ENCODE results near the gene CD48.
"Not testable (repeated sequence)": the region's sequence is repeated elsewhere in the genome, so short reads cannot be mapped to it uniquely, and the experiment has no call there.

Gene CD48

GRCh38 chr1:160741612-160742348, 30.2 kb upstream of the CD48 start:
- DNase-seq, result no peak

GRCh38 chr1:160741092-160741501, 29.5 kb upstream of the CD48 start:
- no peak for DNase-seq

- no peak for DNase-seq
Observed at GRCh38 chr1:160740133-160740688, 28.6 kb upstream of the CD48 start.

- no peak for DNase-seq
Observed at GRCh38 chr1:160739098-160739511, 27.5 kb upstream of the CD48 start, which contains the start of gene SLAMF7. TSS of gene SLAMF7 (plus strand) at chr1:160739247. CDS start at chr1:160739302, 55 bp downstream.

GRCh38 chr1:160738271-160738670, 26.6 kb upstream of the CD48 start:
- DNase-seq, result no peak

GRCh38 chr1:160734301-160734700, 22.7 kb upstream of the CD48 start:
- DNase-seq, result no peak

- no peak for DNase-seq
Observed at GRCh38 chr1:160733898-160734297, 22.3 kb upstream of the CD48 start.

- DNase-seq, result no peak
Observed at GRCh38 chr1:160731990-160732389, 20.4 kb upstream of the CD48 start.

- DNase-seq, result not testable (repeated sequence)
Observed at GRCh38 chr1:160731564-160731963, 19.9 kb upstream of the CD48 start.

GRCh38 chr1:160727316-160727640, 15.7 kb upstream of the CD48 start:
- no peak for DNase-seq

- DNase-seq, result peak; percentile 43
Observed at GRCh38 chr1:160726498-160727315, 15.1 kb upstream of the CD48 start.

- no peak for DNase-seq
Observed at GRCh38 chr1:160726114-160726497, 14.5 kb upstream of the CD48 start.

- DNase-seq, result no peak
Observed at GRCh38 chr1:160724465-160725242, 13.0 kb upstream of the CD48 start.

- no peak for DNase-seq
Observed at GRCh38 chr1:160723332-160723731, 11.7 kb upstream of the CD48 start.

- DNase-seq, result no peak
Observed at GRCh38 chr1:160722726-160723125, 11.1 kb upstream of the CD48 start.

GRCh38 chr1:160721473-160721872, 9.9 kb upstream of the CD48 start:
- DNase-seq, result no peak

- no peak for DNase-seq
Observed at GRCh38 chr1:160720356-160721085, 8.9 kb upstream of the CD48 start.

GRCh38 chr1:160718210-160718609, 6.6 kb upstream of the CD48 start:
- no peak for DNase-seq

- DNase-seq, result no peak
Observed at GRCh38 chr1:160717306-160717705, 5.7 kb upstream of the CD48 start.

- DNase-seq, result no peak
Observed at GRCh38 chr1:160716013-160716412, 4.4 kb upstream of the CD48 start.

GRCh38 chr1:160714034-160714648, 2.5 kb upstream of the CD48 start:
- not testable (repeated sequence) for DNase-seq

- DNase-seq, result no peak
Observed at GRCh38 chr1:160713161-160713560, 1.5 kb upstream of the CD48 start.

All from kidney glomerular epithelial cell (primary cell).